ENCODE data around the gene NPAT. TPM values are rescaled to one million over a fixed set of nuclear protein-coding genes. Genes with fewer than 3 reads are reported as not detected.

Gene NPAT
- total RNA-seq, 4 donors from 2014 or later, result 14.0 to 30.6 (median 14.6) TPM

DNA sequence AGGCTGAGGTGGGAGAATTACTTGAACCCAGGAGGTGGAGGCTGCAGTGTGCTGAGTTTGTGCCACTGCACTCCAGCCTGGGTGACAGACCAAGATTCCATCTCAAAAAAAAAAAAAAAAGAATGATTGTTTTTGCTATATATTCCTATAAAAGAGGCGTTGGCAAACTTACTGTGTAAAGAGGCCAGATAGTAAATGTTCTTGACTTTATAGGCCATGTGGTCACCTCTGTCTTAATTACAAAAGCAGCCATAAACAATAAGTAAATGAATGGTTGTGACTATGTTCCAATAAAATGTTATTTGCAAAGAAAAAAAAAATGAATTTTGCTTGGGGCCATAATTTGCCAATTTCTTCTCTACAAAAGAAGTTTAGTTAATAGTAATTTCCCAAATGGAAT, 12.8 kb upstream of the NPAT start:
- TF ChIP-seq POLR2AphosphoS5 (IDR thresholded peaks at IDR 0.05) (no peak), EP300 (IDR thresholded peaks at IDR 0.05) (no peak), POLR2A (IDR thresholded peaks at IDR 0.05) (no peak)
- TF ChIP-seq, protein P1, sequence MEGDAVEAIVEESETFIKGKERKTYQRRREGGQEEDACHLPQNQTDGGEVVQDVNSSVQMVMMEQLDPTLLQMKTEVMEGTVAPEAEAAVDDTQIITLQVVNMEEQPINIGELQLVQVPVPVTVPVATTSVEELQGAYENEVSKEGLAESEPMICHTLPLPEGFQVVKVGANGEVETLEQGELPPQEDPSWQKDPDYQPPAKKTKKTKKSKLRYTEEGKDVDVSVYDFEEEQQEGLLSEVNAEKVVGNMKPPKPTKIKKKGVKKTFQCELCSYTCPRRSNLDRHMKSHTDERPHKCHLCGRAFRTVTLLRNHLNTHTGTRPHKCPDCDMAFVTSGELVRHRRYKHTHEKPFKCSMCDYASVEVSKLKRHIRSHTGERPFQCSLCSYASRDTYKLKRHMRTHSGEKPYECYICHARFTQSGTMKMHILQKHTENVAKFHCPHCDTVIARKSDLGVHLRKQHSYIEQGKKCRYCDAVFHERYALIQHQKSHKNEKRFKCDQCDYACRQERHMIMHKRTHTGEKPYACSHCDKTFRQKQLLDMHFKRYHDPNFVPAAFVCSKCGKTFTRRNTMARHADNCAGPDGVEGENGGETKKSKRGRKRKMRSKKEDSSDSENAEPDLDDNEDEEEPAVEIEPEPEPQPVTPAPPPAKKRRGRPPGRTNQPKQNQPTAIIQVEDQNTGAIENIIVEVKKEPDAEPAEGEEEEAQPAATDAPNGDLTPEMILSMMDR (IDR thresholded peaks at IDR 0.05), result no peak
- no peak for DNase-seq (ENCODE audit: low spot score in 2 of 2)
- peaks cover 49% of the 10 kb centered on the region for H3K36me3 ChIP-seq
- H3K9me3 ChIP-seq, result no peaks in the 10 kb centered on the region
- H3K27ac ChIP-seq, result no peak overlapping the region
- H3K4me3 ChIP-seq, result no peak overlapping the region
- 89% methylated on average over 1 of the region's 1 CpG for WGBS
- no peaks in the 10 kb centered on the region for H3K27me3 ChIP-seq
- peaks cover 2% of the 10 kb centered on the region for H3K4me1 ChIP-seq

DNA sequence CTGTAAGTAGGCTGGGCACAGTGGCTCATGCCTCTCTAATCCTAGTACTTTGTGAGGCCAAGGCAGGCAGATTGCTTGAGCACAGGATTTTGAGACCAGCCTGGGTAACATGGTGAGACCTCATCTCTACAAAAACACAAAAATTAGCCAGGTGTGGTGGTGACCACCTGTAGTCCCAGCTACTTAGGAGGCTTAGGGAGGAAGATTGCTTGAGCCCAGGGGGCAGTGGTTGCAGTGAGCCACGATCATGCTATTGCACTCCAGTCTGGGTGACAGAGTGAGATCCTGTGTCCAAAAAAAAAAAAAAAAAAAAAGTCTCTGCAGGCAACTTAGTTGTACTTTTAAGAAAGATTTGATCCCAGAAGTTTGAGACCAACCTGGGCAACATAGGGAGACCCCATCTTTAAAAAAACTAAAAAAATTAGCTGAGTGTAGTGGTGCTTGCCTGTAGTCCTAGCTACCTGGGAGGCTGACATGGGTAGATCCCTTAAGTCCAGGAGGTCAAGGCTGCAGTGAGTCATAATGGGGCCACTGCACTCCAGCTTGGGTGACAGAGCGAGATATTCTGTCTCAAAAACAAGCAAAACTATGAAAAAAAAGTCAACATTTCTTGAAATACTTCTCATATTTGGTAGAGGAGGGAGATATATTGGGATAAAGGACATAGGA, 11.0 kb upstream of the NPAT start:
- H3K36me3 ChIP-seq, result peaks cover 57% of the 10 kb centered on the region
- H3K27ac ChIP-seq, result no peak overlapping the region
- H3K27me3 ChIP-seq, result no peaks in the 10 kb centered on the region
- TF ChIP-seq, protein P1 (IDR thresholded peaks at IDR 0.05), result no peak
- TF ChIP-seq POLR2A (IDR thresholded peaks at IDR 0.05) (no peak), EP300 (IDR thresholded peaks at IDR 0.05) (no peak), POLR2AphosphoS5 (IDR thresholded peaks at IDR 0.05) (no peak)
- no peak for DNase-seq (ENCODE audit: low spot score in 2 of 2)
- H3K4me3 ChIP-seq, result no peak overlapping the region
- WGBS, result 93% methylated on average over 2 of the region's 2 CpGs
- H3K9me3 ChIP-seq, result no peaks in the 10 kb centered on the region
- peaks cover 2% of the 10 kb centered on the region for H3K4me1 ChIP-seq

DNA sequence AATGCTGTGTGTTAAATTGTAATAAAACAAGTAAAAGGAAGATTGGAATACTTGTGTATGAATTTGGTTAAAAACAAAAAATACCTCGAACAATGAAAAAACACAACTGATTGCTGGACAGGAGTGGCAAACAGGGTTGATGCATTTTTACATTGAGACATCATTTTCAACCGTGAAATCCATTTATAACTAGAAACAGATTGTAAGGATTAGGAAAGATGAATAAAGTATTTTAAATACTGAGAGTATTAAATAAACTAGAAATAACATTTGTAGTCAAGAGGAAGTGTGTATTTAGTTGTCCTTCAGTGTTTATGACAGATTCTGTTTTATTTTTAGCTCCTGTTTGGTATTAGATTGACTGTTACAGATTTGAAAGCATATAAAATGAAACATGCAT, 5.8 kb upstream of the NPAT start:
- Histone ChIP-seq H3K4me3 (no peak overlapping the region), H3K4me1 (peaks cover 25% of the 10 kb centered on the region), H3K36me3 (peaks cover 45% of the 10 kb centered on the region), H3K27me3 (no peaks in the 10 kb centered on the region), H3K27ac (no peak overlapping the region), H3K9me3 (no peaks in the 10 kb centered on the region)
- 71% methylated on average over 2 of the region's 2 CpGs for WGBS
- no peak for DNase-seq (ENCODE audit: low spot score in 2 of 2)
- TF ChIP-seq, protein P1 (IDR thresholded peaks at IDR 0.05), result no peak
- TF ChIP-seq POLR2A (IDR thresholded peaks at IDR 0.05), result no peak
- TF ChIP-seq EP300 (IDR thresholded peaks at IDR 0.05), result no peak
- no peak for TF ChIP-seq POLR2AphosphoS5 (IDR thresholded peaks at IDR 0.05)

DNA sequence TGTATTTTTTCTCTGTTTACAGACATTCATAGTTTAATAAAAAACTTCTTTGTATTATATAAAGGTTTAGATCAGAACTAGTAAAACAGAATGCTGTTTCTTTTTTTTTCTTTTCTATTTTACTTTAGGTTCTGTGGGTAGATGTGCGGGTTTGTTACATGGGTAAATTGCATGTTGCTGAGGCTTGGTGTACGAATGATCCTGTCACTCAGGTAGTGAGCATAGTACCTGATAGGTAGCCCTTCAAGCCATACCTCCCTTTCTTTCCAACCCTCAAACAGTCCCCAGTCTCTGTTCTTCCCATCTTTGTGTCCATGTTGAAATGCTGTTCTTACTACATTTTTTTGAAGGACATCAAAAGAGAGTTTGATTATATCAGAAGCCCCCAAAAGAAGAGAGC, 3.6 kb upstream of the NPAT start:
- H3K4me1 ChIP-seq, result peaks cover 33% of the 10 kb centered on the region
- no peaks in the 10 kb centered on the region for H3K9me3 ChIP-seq
- no peak for DNase-seq (ENCODE audit: low spot score in 2 of 2)
- TF ChIP-seq POLR2A (IDR thresholded peaks at IDR 0.05), result no peak
- TF ChIP-seq POLR2AphosphoS5 (IDR thresholded peaks at IDR 0.05), result no peak
- TF ChIP-seq, protein P1 (IDR thresholded peaks at IDR 0.05), result no peak
- no peak for TF ChIP-seq EP300 (IDR thresholded peaks at IDR 0.05)
- H3K27ac ChIP-seq, result no peak overlapping the region
- H3K36me3 ChIP-seq, result peaks cover 28% of the 10 kb centered on the region
- 87% methylated on average over 2 of the region's 2 CpGs for WGBS
- H3K4me3 ChIP-seq, result no peak overlapping the region
- H3K27me3 ChIP-seq, result no peaks in the 10 kb centered on the region

DNA sequence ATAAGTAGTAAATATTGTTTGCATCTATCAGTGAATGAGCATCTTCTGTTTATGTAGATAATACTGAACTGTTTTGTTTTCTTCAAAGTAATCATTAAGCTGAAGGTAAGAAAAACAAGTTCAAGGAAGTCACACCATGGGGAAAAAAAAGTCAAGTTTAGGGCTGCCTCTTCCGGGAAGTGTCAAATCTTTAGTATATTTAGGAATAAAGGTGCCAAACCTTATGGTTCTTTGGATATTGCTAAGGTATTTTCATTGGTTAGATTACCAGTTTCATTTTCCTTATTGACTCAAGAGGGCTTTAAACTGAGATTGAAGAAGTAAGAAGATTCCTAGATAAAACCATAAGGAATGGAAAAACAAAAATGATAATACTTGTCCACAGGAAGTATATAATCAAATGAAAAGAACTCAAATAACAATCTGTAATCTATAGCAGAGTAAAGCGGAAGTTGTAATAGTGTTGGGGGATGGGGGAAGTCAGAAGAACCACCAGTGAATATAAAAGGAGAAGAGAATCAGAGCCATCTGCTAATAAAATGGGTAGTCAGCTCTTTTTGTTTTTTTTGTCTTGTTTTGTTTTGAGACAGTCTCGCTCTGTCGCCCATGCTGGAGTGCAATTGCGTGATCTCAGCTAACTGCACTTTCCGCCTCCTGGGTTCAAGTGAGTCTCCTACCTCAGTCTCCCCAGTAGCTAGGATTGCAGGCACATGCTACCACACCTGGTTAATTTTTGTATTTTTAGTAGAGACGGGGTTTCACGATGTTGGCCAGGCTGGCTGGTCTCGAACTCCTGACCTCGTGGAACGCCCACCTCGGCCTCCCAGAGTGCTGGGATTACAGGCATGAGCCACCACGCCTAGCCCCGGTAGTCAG, 2.7 kb upstream of the NPAT start:
- H3K4me1 ChIP-seq, result peaks cover 40% of the 10 kb centered on the region
- H3K9me3 ChIP-seq, result no peaks in the 10 kb centered on the region
- no peak for DNase-seq (ENCODE audit: low spot score in 2 of 2)
- H3K36me3 ChIP-seq, result peaks cover 19% of the 10 kb centered on the region
- H3K27me3 ChIP-seq, result no peaks in the 10 kb centered on the region
- TF ChIP-seq POLR2A (IDR thresholded peaks at IDR 0.05) (no peak), EP300 (IDR thresholded peaks at IDR 0.05) (no peak), POLR2AphosphoS5 (IDR thresholded peaks at IDR 0.05) (no peak)
- TF ChIP-seq, protein P1 (IDR thresholded peaks at IDR 0.05), result no peak
- WGBS, result 83% methylated on average over 14 of the region's 14 CpGs
- H3K27ac ChIP-seq, result peak overlapping the region; percentile 52
- H3K4me3 ChIP-seq, result peak overlapping the region; percentile 25

Data from suprapubic skin (tissue), 4 donors.